Measurements from ENCODE around the gene STK4. TPM values are rescaled to one million over a fixed set of nuclear protein-coding genes. Genes with fewer than 3 reads are reported as not detected.

STK4 gene
- total RNA-seq, 1 donor: 33.7 TPM

GRCh38 chr20:44963325-44964215, 2.7 kb upstream of the STK4 start:
- H3K79me2 ChIP-seq (ENCODE audit: insufficient read depth, low read length): peaks cover 38% of the 10 kb centered on the region
- H3K4me2 ChIP-seq (ENCODE audit: insufficient read depth, low read length): no peak overlapping the region
- H3K9me3 ChIP-seq (ENCODE audit: low read depth, low read length): no peaks in the 10 kb centered on the region
- peaks cover 2% of the 10 kb centered on the region for H3K36me3 ChIP-seq (ENCODE audit: insufficient read depth, low read length)
- H3K27ac ChIP-seq (ENCODE audit: low read depth, low read length): no peak overlapping the region
- peaks cover 10% of the 10 kb centered on the region for H4K20me1 ChIP-seq (ENCODE audit: insufficient read depth, low read length)
- H3K4me3 ChIP-seq (ENCODE audit: insufficient read depth, low read length): no peak overlapping the region
- no peak overlapping the region for H2AFZ ChIP-seq (ENCODE audit: low read length)
- peaks cover 37% of the 10 kb centered on the region for H3K4me1 ChIP-seq (ENCODE audit: insufficient read depth, low read length)
- DNase-seq (ENCODE audit: insufficient read length, low spot score, missing footprints): no peak
- TF ChIP-seq CTCF (IDR thresholded peaks at IDR 0.05; ENCODE audit: extremely low read depth, low read depth, low read length): no peak
- no peaks in the 10 kb centered on the region for H3K27me3 ChIP-seq (ENCODE audit: insufficient read depth, low read length)

- Histone ChIP-seq H3K4me1 (ENCODE audit: insufficient read depth, low read length) (peaks cover 32% of the 10 kb centered on the region), H3K36me3 (ENCODE audit: insufficient read depth, low read length) (no peaks in the 10 kb centered on the region), H2AFZ (ENCODE audit: low read length) (peak overlapping the region; percentile 96), H3K27me3 (ENCODE audit: insufficient read depth, low read length) (no peaks in the 10 kb centered on the region), H3K79me2 (ENCODE audit: insufficient read depth, low read length) (peaks cover 43% of the 10 kb centered on the region), H3K27ac (ENCODE audit: low read depth, low read length) (peak overlapping the region; percentile 83), H3K4me2 (ENCODE audit: insufficient read depth, low read length) (peak overlapping the region; percentile 96), H3K9me3 (ENCODE audit: low read depth, low read length) (no peaks in the 10 kb centered on the region), H4K20me1 (ENCODE audit: insufficient read depth, low read length) (peaks cover 7% of the 10 kb centered on the region), H3K4me3 (ENCODE audit: insufficient read depth, low read length) (peak overlapping the region; percentile 93)
- no peak for TF ChIP-seq CTCF (IDR thresholded peaks at IDR 0.05; ENCODE audit: extremely low read depth, low read depth, low read length)
- DNase-seq (ENCODE audit: insufficient read length, low spot score, missing footprints): no peak
These were observed 672 bp upstream of the STK4 start for GRCh38 chr20:44965651-44966029.

- H4K20me1 ChIP-seq (ENCODE audit: insufficient read depth, low read length): peaks cover 7% of the 10 kb centered on the region
- H3K27ac ChIP-seq (ENCODE audit: low read depth, low read length): no peak overlapping the region
- TF ChIP-seq CTCF (IDR thresholded peaks at IDR 0.05; ENCODE audit: extremely low read depth, low read depth, low read length): no peak
- no peaks in the 10 kb centered on the region for H3K27me3 ChIP-seq (ENCODE audit: insufficient read depth, low read length)
- H2AFZ ChIP-seq (ENCODE audit: low read length): no peak overlapping the region
- H3K9me3 ChIP-seq (ENCODE audit: low read depth, low read length): no peaks in the 10 kb centered on the region
- no peaks in the 10 kb centered on the region for H3K36me3 ChIP-seq (ENCODE audit: insufficient read depth, low read length)
- H3K4me1 ChIP-seq (ENCODE audit: insufficient read depth, low read length): peaks cover 17% of the 10 kb centered on the region
- H3K79me2 ChIP-seq (ENCODE audit: insufficient read depth, low read length): peaks cover 56% of the 10 kb centered on the region
- DNase-seq (ENCODE audit: insufficient read length, low spot score, missing footprints): no peak
- H3K4me3 ChIP-seq (ENCODE audit: insufficient read depth, low read length): peak overlapping the region; percentile 93
- peak overlapping the region; percentile 96 for H3K4me2 ChIP-seq (ENCODE audit: insufficient read depth, low read length)
These were observed 995 bp downstream of the STK4 start for GRCh38 chr20:44967207-44967807.

- Histone ChIP-seq H4K20me1 (ENCODE audit: insufficient read depth, low read length) (peaks cover 7% of the 10 kb centered on the region), H3K4me1 (ENCODE audit: insufficient read depth, low read length) (peaks cover 26% of the 10 kb centered on the region), H3K4me2 (ENCODE audit: insufficient read depth, low read length) (no peak overlapping the region), H2AFZ (ENCODE audit: low read length) (no peak overlapping the region), H3K36me3 (ENCODE audit: insufficient read depth, low read length) (peaks cover 8% of the 10 kb centered on the region), H3K27me3 (ENCODE audit: insufficient read depth, low read length) (no peaks in the 10 kb centered on the region), H3K79me2 (ENCODE audit: insufficient read depth, low read length) (peaks cover 56% of the 10 kb centered on the region), H3K27ac (ENCODE audit: low read depth, low read length) (no peak overlapping the region), H3K9me3 (ENCODE audit: low read depth, low read length) (no peaks in the 10 kb centered on the region), H3K4me3 (ENCODE audit: insufficient read depth, low read length) (no peak overlapping the region)
- DNase-seq (ENCODE audit: insufficient read length, low spot score, missing footprints): no peak
- no peak for TF ChIP-seq CTCF (IDR thresholded peaks at IDR 0.05; ENCODE audit: extremely low read depth, low read depth, low read length)
These were observed 3.1 kb downstream of the STK4 start for GRCh38 chr20:44969300-44969894.
